ENCODE data around the gene HAUS5.

HAUS5 gene

GRCh38 chr19:35656700-35657099 lies 44.2 kb downstream of the HAUS5 start:
- Histone ChIP-seq H3K27me3 (ENCODE audit: insufficient read depth, low read length) (no peaks in the 10 kb centered on the region), H3K4me3 (ENCODE audit: low read depth, low read length) (no peak overlapping the region), H2AFZ (ENCODE audit: low read length, unreplicated experiment) (no peak overlapping the region), H3K27ac (ENCODE audit: low read depth, low read length) (no peak overlapping the region), H3K4me1 (ENCODE audit: control insufficient read depth, insufficient read depth, low read length, unreplicated experiment) (no peaks in the 10 kb centered on the region), H3K79me2 (ENCODE audit: control insufficient read depth, insufficient read depth, low read length, unreplicated experiment) (no peaks in the 10 kb centered on the region), H3K36me3 (ENCODE audit: insufficient read depth, low read length) (no peaks in the 10 kb centered on the region)

- H3K27ac ChIP-seq (ENCODE audit: low read depth, low read length) = no peak overlapping the region
- no peak overlapping the region for H2AFZ ChIP-seq (ENCODE audit: low read length, unreplicated experiment)
- H3K79me2 ChIP-seq (ENCODE audit: control insufficient read depth, insufficient read depth, low read length, unreplicated experiment) = no peaks in the 10 kb centered on the region
- H3K4me3 ChIP-seq (ENCODE audit: low read depth, low read length) = no peak overlapping the region
- H3K4me1 ChIP-seq (ENCODE audit: control insufficient read depth, insufficient read depth, low read length, unreplicated experiment) = no peaks in the 10 kb centered on the region
- H3K36me3 ChIP-seq (ENCODE audit: insufficient read depth, low read length) = no peaks in the 10 kb centered on the region
- H3K27me3 ChIP-seq (ENCODE audit: insufficient read depth, low read length) = no peaks in the 10 kb centered on the region
Measured at GRCh38 chr19:35657904-35658700, 45.6 kb downstream of the HAUS5 start.

- H3K79me2 ChIP-seq (ENCODE audit: control insufficient read depth, insufficient read depth, low read length, unreplicated experiment) = no peaks in the 10 kb centered on the region
- no peaks in the 10 kb centered on the region for H3K4me1 ChIP-seq (ENCODE audit: control insufficient read depth, insufficient read depth, low read length, unreplicated experiment)
- H2AFZ ChIP-seq (ENCODE audit: low read length, unreplicated experiment) = no peak overlapping the region
- no peaks in the 10 kb centered on the region for H3K27me3 ChIP-seq (ENCODE audit: insufficient read depth, low read length)
- H3K27ac ChIP-seq (ENCODE audit: low read depth, low read length) = no peak overlapping the region
- no peaks in the 10 kb centered on the region for H3K36me3 ChIP-seq (ENCODE audit: insufficient read depth, low read length)
- no peak overlapping the region for H3K4me3 ChIP-seq (ENCODE audit: low read depth, low read length)
Measured at GRCh38 chr19:35661995-35662340, 49.4 kb downstream of the HAUS5 start.

- Histone ChIP-seq H3K27ac (ENCODE audit: low read depth, low read length) (no peak overlapping the region), H3K4me3 (ENCODE audit: low read depth, low read length) (no peak overlapping the region), H3K36me3 (ENCODE audit: insufficient read depth, low read length) (no peaks in the 10 kb centered on the region), H3K79me2 (ENCODE audit: control insufficient read depth, insufficient read depth, low read length, unreplicated experiment) (no peaks in the 10 kb centered on the region), H3K27me3 (ENCODE audit: insufficient read depth, low read length) (0 out of 2 replicates have a peak, but pooled peaks cover under 1% of the 10 kb centered on the region), H3K4me1 (ENCODE audit: control insufficient read depth, insufficient read depth, low read length, unreplicated experiment) (no peaks in the 10 kb centered on the region), H2AFZ (ENCODE audit: low read length, unreplicated experiment) (no peak overlapping the region)
Measured at GRCh38 chr19:35663981-35664380, 51.4 kb downstream of the HAUS5 start.

GRCh38 chr19:35665157-35665556 lies 52.6 kb downstream of the HAUS5 start:
- no peaks in the 10 kb centered on the region for H3K36me3 ChIP-seq (ENCODE audit: insufficient read depth, low read length)
- no peaks in the 10 kb centered on the region for H3K4me1 ChIP-seq (ENCODE audit: control insufficient read depth, insufficient read depth, low read length, unreplicated experiment)
- H3K27ac ChIP-seq (ENCODE audit: low read depth, low read length) = no peak overlapping the region
- H3K27me3 ChIP-seq (ENCODE audit: insufficient read depth, low read length) = peaks cover 10% of the 10 kb centered on the region
- no peak overlapping the region for H3K4me3 ChIP-seq (ENCODE audit: low read depth, low read length)
- no peaks in the 10 kb centered on the region for H3K79me2 ChIP-seq (ENCODE audit: control insufficient read depth, insufficient read depth, low read length, unreplicated experiment)
- H2AFZ ChIP-seq (ENCODE audit: low read length, unreplicated experiment) = no peak overlapping the region

GRCh38 chr19:35665604-35666003 lies 53.1 kb downstream of the HAUS5 start:
- Histone ChIP-seq H3K27me3 (ENCODE audit: insufficient read depth, low read length) (peaks cover 10% of the 10 kb centered on the region), H3K27ac (ENCODE audit: low read depth, low read length) (no peak overlapping the region), H3K4me1 (ENCODE audit: control insufficient read depth, insufficient read depth, low read length, unreplicated experiment) (no peaks in the 10 kb centered on the region), H2AFZ (ENCODE audit: low read length, unreplicated experiment) (no peak overlapping the region), H3K79me2 (ENCODE audit: control insufficient read depth, insufficient read depth, low read length, unreplicated experiment) (no peaks in the 10 kb centered on the region), H3K36me3 (ENCODE audit: insufficient read depth, low read length) (no peaks in the 10 kb centered on the region), H3K4me3 (ENCODE audit: low read depth, low read length) (no peak overlapping the region)

DNA sequence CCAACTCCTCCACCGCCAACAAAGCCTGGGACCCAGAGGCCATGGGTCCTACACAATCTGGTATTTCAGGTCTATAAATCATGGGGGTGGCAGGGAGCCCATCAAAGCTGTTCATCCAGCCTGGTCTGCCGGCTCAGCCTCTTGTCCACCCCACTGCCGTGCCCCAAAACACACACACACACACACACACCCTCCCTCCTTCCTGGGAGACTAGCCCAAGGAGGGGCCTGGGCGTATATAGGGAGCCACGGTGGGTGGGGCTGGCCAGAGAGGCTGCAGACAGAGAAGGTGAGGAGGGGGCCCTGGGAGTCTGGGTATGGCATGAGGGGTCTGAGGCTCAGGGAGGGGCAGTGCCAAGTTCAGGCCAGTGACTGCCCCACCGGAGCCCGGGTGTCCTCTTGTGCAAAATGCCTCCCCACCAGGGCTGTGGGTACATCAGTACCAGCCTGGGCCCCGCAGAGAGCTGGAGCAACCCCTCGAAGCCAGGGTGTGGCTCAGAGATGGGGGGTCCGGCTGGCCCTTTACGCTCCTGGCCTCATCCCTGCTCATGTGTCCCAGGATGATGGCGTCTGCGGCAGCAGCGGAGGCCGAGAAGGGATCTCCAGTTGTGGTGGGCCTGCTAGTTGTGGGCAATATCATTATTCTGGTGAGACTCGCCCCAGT lies 53.8 kb downstream of the HAUS5 start, which contains the start of gene UPK1A:
Gene UPK1A, plus strand, starts transcription at position 267 of the 663 bp plus-strand sequence. Its CDS starts 296 bp downstream, at position 563.
- Histone ChIP-seq H3K36me3 (ENCODE audit: insufficient read depth, low read length) (no peaks in the 10 kb centered on the region), H3K27ac (ENCODE audit: low read depth, low read length) (no peak within 1 kb of the TSS), H3K79me2 (ENCODE audit: control insufficient read depth, insufficient read depth, low read length, unreplicated experiment) (no peaks in the 10 kb centered on the region), H2AFZ (ENCODE audit: low read length, unreplicated experiment) (no peak within 1 kb of the TSS), H3K4me1 (ENCODE audit: control insufficient read depth, insufficient read depth, low read length, unreplicated experiment) (no peaks in the 10 kb centered on the region), H3K4me3 (ENCODE audit: low read depth, low read length) (no peak within 1 kb of the TSS), H3K27me3 (ENCODE audit: insufficient read depth, low read length) (peaks cover 10% of the 10 kb centered on the region)

DNA sequence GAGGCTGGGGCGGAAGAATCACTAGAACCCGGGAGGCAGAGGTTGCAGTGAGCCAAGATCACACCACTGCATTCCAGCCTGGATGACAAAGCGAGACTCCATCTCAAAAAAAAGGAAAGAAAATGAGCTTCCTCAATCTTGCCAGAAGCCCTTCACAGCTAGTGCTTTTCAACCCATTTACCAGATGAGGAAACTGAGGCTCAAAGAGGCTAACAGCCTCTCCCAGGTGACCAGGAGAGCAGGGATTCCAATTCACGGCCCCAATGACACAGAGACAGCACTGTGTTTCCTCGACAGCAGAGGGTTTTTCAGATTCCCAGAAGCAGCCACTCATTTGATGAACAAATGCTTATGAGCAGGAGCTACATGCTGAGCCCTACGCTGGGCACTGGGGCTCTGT lies 57.0 kb downstream of the HAUS5 start:
- Histone ChIP-seq H3K27me3 (ENCODE audit: insufficient read depth, low read length) (peaks cover 10% of the 10 kb centered on the region), H2AFZ (ENCODE audit: low read length, unreplicated experiment) (no peak overlapping the region)

GRCh38 chr19:35669974-35670373 lies 57.4 kb downstream of the HAUS5 start:
- Histone ChIP-seq H3K27ac (ENCODE audit: low read depth, low read length) (no peak overlapping the region), H3K4me1 (ENCODE audit: control insufficient read depth, insufficient read depth, low read length, unreplicated experiment) (no peaks in the 10 kb centered on the region), H3K4me3 (ENCODE audit: low read depth, low read length) (no peak overlapping the region), H3K79me2 (ENCODE audit: control insufficient read depth, insufficient read depth, low read length, unreplicated experiment) (no peaks in the 10 kb centered on the region), H3K27me3 (ENCODE audit: insufficient read depth, low read length) (peaks cover 10% of the 10 kb centered on the region), H2AFZ (ENCODE audit: low read length, unreplicated experiment) (no peak overlapping the region), H3K36me3 (ENCODE audit: insufficient read depth, low read length) (no peaks in the 10 kb centered on the region)

More for the DNA sequence above, 57.0 kb downstream of the HAUS5 start:
- no peak overlapping the region for H3K27ac ChIP-seq (ENCODE audit: low read depth, low read length)
- no peaks in the 10 kb centered on the region for H3K79me2 ChIP-seq (ENCODE audit: control insufficient read depth, insufficient read depth, low read length, unreplicated experiment)
- H3K4me3 ChIP-seq (ENCODE audit: low read depth, low read length) = no peak overlapping the region
- no peaks in the 10 kb centered on the region for H3K4me1 ChIP-seq (ENCODE audit: control insufficient read depth, insufficient read depth, low read length, unreplicated experiment)
- H3K36me3 ChIP-seq (ENCODE audit: insufficient read depth, low read length) = no peaks in the 10 kb centered on the region

- no peaks in the 10 kb centered on the region for H3K79me2 ChIP-seq (ENCODE audit: control insufficient read depth, insufficient read depth, low read length, unreplicated experiment)
- H3K27ac ChIP-seq (ENCODE audit: low read depth, low read length) = no peak overlapping the region
- no peaks in the 10 kb centered on the region for H3K4me1 ChIP-seq (ENCODE audit: control insufficient read depth, insufficient read depth, low read length, unreplicated experiment)
- peaks cover 10% of the 10 kb centered on the region for H3K27me3 ChIP-seq (ENCODE audit: insufficient read depth, low read length)
- H3K36me3 ChIP-seq (ENCODE audit: insufficient read depth, low read length) = no peaks in the 10 kb centered on the region
- no peak overlapping the region for H2AFZ ChIP-seq (ENCODE audit: low read length, unreplicated experiment)
- no peak overlapping the region for H3K4me3 ChIP-seq (ENCODE audit: low read depth, low read length)
Measured at GRCh38 chr19:35670686-35671085, 58.2 kb downstream of the HAUS5 start.

DNA sequence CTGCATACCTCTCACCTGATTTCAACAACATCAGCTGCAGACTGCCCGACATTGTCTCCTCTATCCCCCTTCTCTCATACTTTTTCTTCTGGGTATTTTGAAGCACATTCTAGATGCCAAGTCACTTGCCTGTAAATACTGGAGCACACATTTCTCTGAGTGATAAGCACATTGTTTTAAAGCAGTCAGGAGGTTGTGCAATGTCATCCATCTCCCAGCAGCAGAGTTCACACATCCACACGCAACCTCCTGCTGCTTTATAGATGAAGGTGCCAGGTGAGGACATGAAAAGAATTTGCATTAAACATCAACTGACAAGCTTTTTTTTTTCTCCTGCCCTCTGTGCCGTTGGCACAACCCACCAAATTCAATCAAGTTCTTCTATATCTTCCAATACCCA lies 59.3 kb downstream of the HAUS5 start:
- no peaks in the 10 kb centered on the region for H3K36me3 ChIP-seq (ENCODE audit: insufficient read depth, low read length)
- no peaks in the 10 kb centered on the region for H3K4me1 ChIP-seq (ENCODE audit: control insufficient read depth, insufficient read depth, low read length, unreplicated experiment)
- H3K79me2 ChIP-seq (ENCODE audit: control insufficient read depth, insufficient read depth, low read length, unreplicated experiment) = no peaks in the 10 kb centered on the region
- no peak overlapping the region for H3K27ac ChIP-seq (ENCODE audit: low read depth, low read length)
- no peak overlapping the region for H3K4me3 ChIP-seq (ENCODE audit: low read depth, low read length)
- H3K27me3 ChIP-seq (ENCODE audit: insufficient read depth, low read length) = peaks cover 10% of the 10 kb centered on the region
- no peak overlapping the region for H2AFZ ChIP-seq (ENCODE audit: low read length, unreplicated experiment)

All from ACC112 (cell line).